Measurements from ENCODE around the gene NFIC. TPM values are rescaled to one million over a fixed set of nuclear protein-coding genes. Genes with fewer than 3 reads are reported as not detected.
"Not testable (repeated sequence)": the region's sequence is repeated elsewhere in the genome, so short reads cannot be mapped to it uniquely, and the experiment has no call there.

The NFIC gene
- total RNA-seq, 1 experiment from 2014 or later: 23.1 TPM

- DNase-seq (ENCODE audit: low spot score): no peak
Measured at GRCh38 chr19:3450796-3451411, 84.5 kb downstream of the NFIC start.

- DNase-seq (ENCODE audit: low spot score): no peak
Measured at GRCh38 chr19:3451451-3451866, 85.1 kb downstream of the NFIC start.

GRCh38 chr19:3452171-3452941, 86.0 kb downstream of the NFIC start:
- no peak for DNase-seq (ENCODE audit: low spot score)

- not testable (repeated sequence) for DNase-seq (ENCODE audit: low spot score)
Measured at GRCh38 chr19:3452942-3453214, 86.5 kb downstream of the NFIC start.

GRCh38 chr19:3453840-3454239, 87.5 kb downstream of the NFIC start:
- DNase-seq (ENCODE audit: low spot score): no peak

DNA sequence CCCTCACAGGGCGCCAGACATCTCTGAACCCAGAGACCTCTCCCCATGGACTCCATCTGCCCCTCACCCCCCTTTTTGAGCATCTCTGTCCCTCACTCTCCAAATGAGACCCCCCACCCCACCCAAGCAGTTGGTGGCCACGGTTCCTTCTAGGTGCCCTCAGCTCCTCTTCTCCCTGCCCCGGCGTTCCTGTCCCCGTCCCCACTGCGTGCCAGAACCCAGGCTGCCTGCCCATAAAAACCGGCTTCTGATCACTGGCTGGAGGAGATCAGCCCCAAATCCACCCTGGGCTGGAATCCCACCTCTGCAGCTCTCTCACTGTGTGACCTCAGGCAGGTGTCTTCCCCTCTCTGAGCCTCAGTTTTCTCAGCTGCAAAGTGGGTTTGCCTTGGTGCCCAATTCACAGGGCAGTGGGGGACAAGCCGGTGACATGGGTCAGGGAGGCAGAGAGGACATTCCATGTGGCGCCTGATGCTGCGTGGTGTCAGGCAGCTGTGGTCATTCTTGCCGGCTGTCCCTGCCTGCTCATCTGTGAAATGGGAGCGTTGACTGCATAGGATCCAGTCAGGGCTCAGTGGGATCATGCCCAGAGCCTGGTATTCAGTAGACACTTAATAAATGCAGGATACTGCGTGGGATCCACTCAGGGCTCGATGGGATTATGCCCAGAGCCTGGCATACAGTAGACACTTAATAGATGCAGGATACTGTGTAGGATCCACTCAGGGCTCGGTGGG, 88.4 kb downstream of the NFIC start:
- DNase-seq (ENCODE audit: low spot score): no peak

DNA sequence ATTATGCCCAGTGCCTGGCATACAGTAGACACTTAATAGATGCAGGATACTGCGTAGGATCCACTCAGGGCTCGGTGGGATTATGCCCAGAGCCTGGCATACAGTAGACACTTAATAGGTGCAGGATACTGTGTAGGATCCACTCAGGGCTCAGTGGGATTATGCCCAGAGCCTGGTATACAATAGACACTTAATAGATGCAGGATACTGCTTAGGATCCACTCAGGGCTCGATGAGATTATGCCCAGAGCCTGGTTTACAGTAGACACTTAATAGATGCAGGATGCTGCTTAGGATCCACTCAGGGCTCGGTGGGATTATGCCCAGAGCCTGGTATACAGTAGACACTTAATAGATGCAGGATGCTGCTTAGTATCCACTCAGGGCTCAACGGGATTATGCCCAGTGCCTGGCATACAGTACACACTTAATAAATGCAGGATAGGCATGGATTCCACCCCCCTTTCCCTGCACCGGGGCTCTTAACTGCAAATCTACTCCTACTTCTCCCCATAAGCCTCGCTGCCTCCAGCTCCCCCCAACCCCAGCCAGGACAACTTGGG, 89.1 kb downstream of the NFIC start:
- no peak for DNase-seq (ENCODE audit: low spot score)

- DNase-seq (ENCODE audit: low spot score): no peak
Measured at GRCh38 chr19:3455960-3456601, 89.7 kb downstream of the NFIC start.

GRCh38 chr19:3456925-3457527, 90.6 kb downstream of the NFIC start:
- no peak for DNase-seq (ENCODE audit: low spot score)

GRCh38 chr19:3457528-3458228, 91.3 kb downstream of the NFIC start:
- no peak for DNase-seq (ENCODE audit: low spot score)

- DNase-seq (ENCODE audit: low spot score): no peak
Measured at GRCh38 chr19:3458229-3459088, 92.1 kb downstream of the NFIC start.

- no peak for DNase-seq (ENCODE audit: low spot score)
Measured at GRCh38 chr19:3459089-3459881, 92.9 kb downstream of the NFIC start.

DNA sequence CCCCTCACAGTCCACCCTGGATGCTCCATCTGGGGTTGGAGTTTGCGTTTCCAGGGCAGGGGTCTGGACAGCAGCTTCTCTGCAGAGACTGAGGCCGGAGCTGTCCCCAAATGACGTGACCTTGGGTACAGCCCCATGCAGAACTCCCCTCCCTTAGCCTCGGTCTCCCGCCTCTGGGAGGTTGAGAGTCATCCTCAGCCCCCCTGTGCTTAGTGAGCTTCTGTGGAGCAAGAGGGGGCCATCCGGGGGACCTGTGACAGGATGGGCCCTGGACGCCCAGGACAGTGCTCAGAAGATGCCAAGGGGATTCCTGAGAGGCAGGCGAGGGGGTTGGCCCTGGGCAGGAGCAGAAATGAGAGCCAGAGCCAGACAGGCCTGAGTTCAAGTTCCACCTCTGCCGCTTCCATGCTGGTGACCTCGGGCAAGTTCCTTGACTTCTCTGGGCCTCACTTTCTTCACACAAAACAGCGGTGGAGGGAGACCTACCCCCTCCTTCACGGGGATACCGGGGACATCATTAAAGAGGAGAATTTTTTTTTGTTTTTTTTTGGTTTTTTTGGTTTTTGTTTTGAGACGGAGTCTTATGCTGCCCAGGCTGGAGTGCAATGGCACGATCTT, 93.7 kb downstream of the NFIC start:
- no peak for DNase-seq (ENCODE audit: low spot score)

GRCh38 chr19:3462991-3463713, 96.8 kb downstream of the NFIC start:
- DNase-seq (ENCODE audit: low spot score): no peak

DNA sequence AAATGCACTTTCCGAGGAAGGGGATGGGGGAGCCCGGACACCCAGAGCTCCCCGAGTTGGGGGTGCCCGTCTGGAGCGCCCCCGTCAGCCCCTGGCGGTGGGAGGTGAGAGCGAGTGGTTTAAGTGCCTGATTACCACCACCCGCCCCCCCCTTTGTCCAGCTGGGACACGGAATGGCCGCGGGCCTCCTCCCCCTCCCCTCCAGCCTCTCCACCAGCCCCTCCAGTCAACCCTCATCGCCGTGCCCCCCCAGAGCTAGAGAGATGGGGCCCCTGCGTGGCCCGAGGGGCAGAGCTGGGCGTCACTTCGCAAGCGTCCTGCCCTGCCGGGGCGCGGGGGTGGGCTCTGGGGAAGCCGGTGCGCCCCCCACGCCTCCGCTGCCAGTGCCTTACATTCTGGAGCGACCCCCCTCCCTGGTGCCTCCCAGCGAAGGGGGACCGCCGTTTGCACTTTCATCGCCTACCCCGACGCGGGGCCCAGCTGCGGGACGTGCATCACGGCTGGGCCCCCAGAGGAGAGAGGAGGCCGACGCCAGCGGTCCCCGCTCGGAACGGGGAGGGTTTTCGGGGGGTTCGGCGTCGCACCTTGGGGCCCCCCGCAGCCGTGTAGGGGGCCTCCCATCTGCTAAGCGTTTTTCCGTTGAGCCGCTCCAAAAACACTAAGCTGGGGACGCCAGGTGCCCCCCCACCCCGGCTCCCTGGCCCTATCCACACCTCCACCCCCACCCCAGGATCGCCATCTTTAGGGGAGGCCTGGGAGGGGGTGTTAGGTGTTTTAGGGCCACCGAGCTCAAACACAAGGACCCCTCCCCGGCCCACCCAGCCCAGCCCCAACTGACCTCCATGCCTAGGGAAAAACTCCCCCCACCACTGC, 97.6 kb downstream of the NFIC start:
- no peak for DNase-seq (ENCODE audit: low spot score)

DNA sequence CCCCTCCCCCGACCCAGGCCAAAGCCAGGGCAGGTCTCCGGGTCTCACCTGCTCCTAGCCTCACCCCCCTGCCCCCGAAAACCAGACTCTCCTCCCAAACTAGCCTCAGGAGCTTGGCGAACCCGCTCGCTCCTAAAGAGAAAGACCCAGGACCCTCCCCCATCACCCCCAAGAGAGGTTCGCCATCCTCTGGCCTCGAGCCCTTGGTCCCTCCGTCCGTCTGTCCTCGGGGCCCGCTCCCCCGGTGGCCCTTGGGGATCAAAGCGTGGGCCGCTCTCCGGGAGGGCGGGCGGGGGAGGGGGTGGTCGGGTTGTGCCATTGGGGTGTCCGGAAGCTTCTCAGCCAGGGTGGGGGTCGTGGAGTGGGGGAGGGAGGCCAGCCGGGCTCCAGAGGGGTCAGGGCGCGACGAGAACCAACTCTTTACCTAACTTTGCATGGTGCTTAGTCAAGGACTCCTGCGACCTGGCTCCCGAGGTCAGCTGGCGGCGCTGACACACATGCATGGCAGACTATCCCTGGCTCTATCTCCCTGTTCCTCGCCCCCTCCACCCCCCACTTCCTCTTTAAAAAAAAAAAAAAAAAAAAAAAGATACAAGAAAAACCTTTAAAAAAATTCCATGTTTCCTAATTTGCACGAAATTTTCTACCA, 98.3 kb downstream of the NFIC start:
- DNase-seq (ENCODE audit: low spot score): no peak

DNA sequence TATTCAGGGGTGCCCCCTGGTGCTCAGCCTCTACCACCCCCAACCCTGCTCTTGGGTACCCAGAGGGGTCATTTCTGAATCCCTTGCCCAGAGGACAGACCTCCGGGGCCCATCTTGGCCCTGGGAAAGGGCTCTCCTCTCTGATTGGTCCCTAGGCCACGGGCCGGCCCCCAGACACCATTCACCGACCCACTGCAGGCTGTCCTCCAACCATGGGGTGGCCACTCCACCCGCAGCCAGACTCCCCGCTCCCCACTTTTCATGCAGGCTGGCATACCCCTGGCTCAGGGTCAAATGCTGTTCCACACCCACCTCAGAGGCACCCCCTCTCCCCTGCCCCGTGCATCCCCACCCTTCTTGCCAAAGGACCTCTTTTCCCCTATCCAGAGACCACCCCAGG, 99.2 kb downstream of the NFIC start:
- DNase-seq (ENCODE audit: low spot score): no peak
